GM12878 (cell line): ENCODE results near the gene SLC20A1.

ENCODE experiments used
- ASH2L ChIP-seq: fragments of 300-600, 200-600 bp; sonication (generic); IDR thresholded peaks from 2 replicates; pipeline ENCODE4 v1.6.1; 2017; ENCODE audit warnings: low read depth, mild to moderate bottlenecking, borderline replicate concordance
- EZH2 ChIP-seq: IDR thresholded peaks from 2 replicates; pipeline ENCODE4 v1.6.1; 2012; ENCODE audit warnings: low read depth, mild to moderate bottlenecking, control low read depth, inconsistent platforms, low read length, borderline replicate concordance; ENCODE audit not compliant: control insufficient read depth
- HDAC2 ChIP-seq: fragments of 200-600 bp; sonication (generic); IDR thresholded peaks from 2 replicates; pipeline ENCODE4 v1.6.1; 2017
- HDGF ChIP-seq: fragments of 450-650 bp; IDR thresholded peaks from 2 replicates; pipeline ENCODE4 v1.6.1; 2016; ENCODE audit warnings: antibody characterized with exemption
- MXI1 ChIP-seq: fragments of 150-350 bp; IDR thresholded peaks from 2 replicates; pipeline ENCODE4 v1.6.1; 2011; ENCODE audit warnings: low read depth, mild to moderate bottlenecking, inconsistent platforms, low read length, improper control_type of control experiment
- POLR2A ChIP-seq: IDR thresholded peaks from 2 replicates; pipeline ENCODE4 v1.6.1; 2011; ENCODE audit warnings: low read depth, mild to moderate bottlenecking, low read length
- SP1 ChIP-seq: IDR thresholded peaks from one replicate; pipeline ENCODE4 v1.6.1; 2011; ENCODE audit warnings: low read depth, low read length
- ZBTB40 ChIP-seq: fragments of 450-650 bp; IDR thresholded peaks from 2 replicates; pipeline ENCODE4 v1.6.1; 2016; ENCODE audit warnings: mild to moderate bottlenecking, moderate library complexity, borderline replicate concordance
- ZNF207 ChIP-seq: fragments of 450-650 bp; IDR thresholded peaks from 2 replicates; pipeline ENCODE4 v1.6.1; 2014; ENCODE audit warnings: antibody characterized with exemption, mild to moderate bottlenecking, borderline replicate concordance
- ZNF24 ChIP-seq: fragments of 450-650 bp; IDR thresholded peaks from 2 replicates; pipeline ENCODE4 v1.6.1; 2017; ENCODE audit warnings: antibody characterized with exemption, mild to moderate bottlenecking
- TF ChIP-seq, protein P1 (sequence below), 3 experiments: IDR thresholded peaks in 2 of 3; conservative IDR thresholded peaks in 1 of 3; 2 replicates each; pipeline ENCODE4 v1.5.1; 2011; ENCODE audit warnings: low read depth in 3 of 3, low read length in 3 of 3, mild to moderate bottlenecking in 3 of 3, control low read depth in 2 of 3, moderate library complexity in 2 of 3, inconsistent platforms in 1 of 3, mixed read lengths in 1 of 3; ENCODE audit not compliant: control insufficient read depth in 2 of 3, insufficient read depth in 1 of 3; ENCODE audit errors: extremely low read depth in 1 of 3
- TF ChIP-seq, protein P2 (sequence below): IDR thresholded peaks from 2 replicates; pipeline ENCODE4 v1.6.1; 2011; ENCODE audit warnings: low read depth, mild to moderate bottlenecking, low read length, moderate library complexity, borderline replicate concordance; ENCODE audit errors: extremely low read depth

- TF ChIP-seq, protein P1, sequence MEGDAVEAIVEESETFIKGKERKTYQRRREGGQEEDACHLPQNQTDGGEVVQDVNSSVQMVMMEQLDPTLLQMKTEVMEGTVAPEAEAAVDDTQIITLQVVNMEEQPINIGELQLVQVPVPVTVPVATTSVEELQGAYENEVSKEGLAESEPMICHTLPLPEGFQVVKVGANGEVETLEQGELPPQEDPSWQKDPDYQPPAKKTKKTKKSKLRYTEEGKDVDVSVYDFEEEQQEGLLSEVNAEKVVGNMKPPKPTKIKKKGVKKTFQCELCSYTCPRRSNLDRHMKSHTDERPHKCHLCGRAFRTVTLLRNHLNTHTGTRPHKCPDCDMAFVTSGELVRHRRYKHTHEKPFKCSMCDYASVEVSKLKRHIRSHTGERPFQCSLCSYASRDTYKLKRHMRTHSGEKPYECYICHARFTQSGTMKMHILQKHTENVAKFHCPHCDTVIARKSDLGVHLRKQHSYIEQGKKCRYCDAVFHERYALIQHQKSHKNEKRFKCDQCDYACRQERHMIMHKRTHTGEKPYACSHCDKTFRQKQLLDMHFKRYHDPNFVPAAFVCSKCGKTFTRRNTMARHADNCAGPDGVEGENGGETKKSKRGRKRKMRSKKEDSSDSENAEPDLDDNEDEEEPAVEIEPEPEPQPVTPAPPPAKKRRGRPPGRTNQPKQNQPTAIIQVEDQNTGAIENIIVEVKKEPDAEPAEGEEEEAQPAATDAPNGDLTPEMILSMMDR (IDR thresholded peaks at IDR 0.05 in 2 of 3, conservative IDR thresholded peaks at IDR 0.05 in 1 of 3; ENCODE audit: control insufficient read depth in 2 of 3, extremely low read depth in 1 of 3, insufficient read depth in 1 of 3, low read depth in 3 of 3, low read length in 3 of 3) = no peak
- TF ChIP-seq ZNF24 = no peak
- TF ChIP-seq EZH2 = no peak
- TF ChIP-seq ZBTB40 = no peak
- TF ChIP-seq HDGF = no peak
- no peak for TF ChIP-seq SP1
- no peak for TF ChIP-seq ASH2L
- TF ChIP-seq, protein P2, sequence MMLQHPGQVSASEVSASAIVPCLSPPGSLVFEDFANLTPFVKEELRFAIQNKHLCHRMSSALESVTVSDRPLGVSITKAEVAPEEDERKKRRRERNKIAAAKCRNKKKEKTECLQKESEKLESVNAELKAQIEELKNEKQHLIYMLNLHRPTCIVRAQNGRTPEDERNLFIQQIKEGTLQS = no peak
- no peak for TF ChIP-seq MXI1
- TF ChIP-seq ZNF207 = no peak
- no peak for TF ChIP-seq POLR2A
- no peak for TF ChIP-seq HDAC2
Measured at GRCh38 chr2:112671801-112672200, 26.1 kb downstream of the SLC20A1 start.
